GM19035 (cell line): ENCODE results near the gene HYAL3.
"Not testable (repeated sequence)": the region's sequence is repeated elsewhere in the genome, so short reads cannot be mapped to it uniquely, and the experiment has no call there.

Source experiments
- ATAC-seq: cut with Tn5 transposase; IDR thresholded peaks from one replicate; pipeline ENCODE4 v1.9.1; 2021; ENCODE audit not compliant: unreplicated experiment

Gene HYAL3

DNA sequence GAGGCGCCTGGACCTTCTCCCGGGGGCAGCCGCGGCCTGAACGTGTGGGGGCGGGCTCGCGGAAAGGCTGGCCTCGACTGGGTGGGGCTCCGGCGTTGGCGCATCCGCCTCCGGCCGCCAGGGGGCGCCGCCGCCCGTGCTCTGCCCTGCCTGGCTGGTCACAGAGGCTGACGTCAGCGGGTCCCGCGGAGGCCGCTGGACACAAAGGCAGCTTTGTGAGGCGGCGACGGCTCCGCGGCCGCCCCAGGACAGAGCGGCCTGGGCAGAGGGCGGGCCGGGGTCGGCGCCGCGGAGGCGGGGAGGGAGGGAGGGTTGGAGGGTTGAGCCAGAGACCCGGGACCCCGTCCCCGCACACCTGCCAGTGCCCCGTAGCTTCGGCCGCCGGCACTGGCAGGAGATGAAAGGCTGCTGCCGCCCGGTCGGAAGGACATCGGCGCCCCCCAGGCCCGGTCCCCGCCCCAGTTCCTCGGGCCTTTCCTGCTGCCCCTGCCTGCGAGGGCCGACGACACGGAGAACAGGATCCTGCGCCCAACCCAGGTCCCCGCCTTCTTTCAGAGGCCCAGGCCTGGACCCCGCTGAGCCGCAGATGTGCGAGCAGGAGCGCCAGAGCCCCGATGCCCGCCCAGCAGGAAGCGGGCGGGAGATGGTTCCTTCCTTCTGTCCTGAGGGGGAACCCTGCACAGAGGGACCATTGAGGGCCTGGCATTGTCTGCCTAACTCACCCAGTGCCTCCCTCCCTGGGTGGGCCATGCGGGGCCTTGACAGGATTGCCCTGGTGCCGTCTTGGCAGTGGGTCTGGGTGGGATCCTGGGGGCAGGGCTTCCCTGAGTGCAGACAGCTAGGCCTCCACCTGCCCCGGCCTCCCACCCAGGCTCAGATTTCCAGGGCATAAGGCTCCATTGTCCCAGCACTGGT, 38.9 kb downstream of the HYAL3 start:
- peak; percentile 73 for ATAC-seq

DNA sequence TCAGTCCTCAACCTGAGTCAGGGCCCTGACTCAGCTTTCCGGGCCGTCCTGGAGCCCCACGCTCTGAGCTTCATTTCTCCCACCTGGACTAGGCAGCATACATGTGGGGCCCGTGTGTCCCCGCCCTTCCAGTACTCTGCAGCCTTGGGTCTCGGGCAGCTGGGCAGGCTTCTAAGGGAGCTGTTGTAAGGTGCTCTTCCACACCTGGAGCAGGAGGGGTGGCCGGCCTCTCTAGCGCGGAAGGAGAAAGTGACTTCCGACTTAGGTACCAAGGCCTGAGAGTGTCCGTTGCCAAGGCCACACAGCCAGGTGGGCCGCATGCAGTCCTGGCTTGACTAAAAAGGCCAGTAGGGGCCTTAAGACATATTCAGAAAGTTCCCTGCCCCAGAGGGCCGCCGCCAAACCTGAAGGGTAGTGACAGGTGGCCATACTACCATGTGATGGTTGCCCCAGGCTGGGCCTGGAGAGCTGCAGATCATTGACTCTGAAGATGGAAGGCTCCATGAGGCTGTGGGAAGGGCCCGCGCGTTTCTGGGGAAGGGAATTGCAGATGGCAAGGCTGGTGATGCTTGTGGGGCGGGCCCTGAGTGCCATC, 39.7 kb downstream of the HYAL3 start:
- peak; percentile 17 for ATAC-seq

DNA sequence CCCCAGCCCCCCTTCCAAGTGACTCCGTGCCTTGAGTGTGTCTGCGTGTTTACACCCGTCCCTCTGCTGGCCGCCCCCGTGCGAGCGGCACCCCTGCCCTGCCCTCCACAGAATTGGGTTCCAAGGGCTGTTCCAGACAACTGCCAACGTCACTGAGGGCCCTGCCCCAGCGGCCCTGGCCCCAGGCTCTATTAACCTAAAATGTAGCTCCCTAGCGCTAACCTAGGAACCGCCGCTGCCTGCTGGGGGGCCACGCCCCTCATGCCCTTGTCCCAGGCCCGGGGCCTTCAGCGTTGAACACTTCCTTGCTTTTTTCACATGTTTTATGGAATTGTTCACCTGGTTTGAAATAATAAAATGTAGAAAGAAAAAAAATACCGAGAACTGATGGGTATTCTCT, 40.2 kb downstream of the HYAL3 start:
- ATAC-seq: no peak

DNA sequence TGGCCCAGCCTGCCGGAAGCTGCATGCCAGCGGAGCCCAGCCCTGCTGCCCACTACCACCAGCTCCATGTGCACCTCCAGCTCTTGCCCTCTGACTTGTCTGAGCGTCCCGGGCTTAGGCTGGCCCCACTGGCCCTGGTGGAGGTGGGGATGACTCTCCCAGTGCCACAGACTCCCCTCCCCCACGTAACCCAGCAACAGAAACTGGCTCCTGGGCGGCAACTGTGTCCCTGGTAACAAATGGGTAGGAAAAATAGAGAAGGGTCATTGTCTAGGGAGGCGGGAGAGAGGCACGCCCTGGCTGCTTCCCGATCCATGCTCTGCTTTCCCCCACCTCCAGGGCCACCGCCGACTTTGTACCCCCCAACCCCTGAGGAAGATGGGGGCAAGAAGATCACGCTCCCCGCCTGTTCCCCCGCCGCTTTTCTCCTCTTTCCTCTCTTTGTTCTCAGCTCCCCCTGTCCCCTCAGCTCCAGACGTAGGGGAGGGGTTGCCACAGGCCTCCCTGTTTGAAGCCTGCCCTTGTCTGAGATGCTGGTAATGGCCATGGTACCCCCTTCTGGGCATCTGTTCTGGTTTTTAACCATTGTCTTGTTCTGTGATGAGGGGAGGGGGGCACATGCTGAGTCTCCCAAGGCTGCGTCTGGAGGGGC, 41.0 kb downstream of the HYAL3 start:
- ATAC-seq: no peak

DNA sequence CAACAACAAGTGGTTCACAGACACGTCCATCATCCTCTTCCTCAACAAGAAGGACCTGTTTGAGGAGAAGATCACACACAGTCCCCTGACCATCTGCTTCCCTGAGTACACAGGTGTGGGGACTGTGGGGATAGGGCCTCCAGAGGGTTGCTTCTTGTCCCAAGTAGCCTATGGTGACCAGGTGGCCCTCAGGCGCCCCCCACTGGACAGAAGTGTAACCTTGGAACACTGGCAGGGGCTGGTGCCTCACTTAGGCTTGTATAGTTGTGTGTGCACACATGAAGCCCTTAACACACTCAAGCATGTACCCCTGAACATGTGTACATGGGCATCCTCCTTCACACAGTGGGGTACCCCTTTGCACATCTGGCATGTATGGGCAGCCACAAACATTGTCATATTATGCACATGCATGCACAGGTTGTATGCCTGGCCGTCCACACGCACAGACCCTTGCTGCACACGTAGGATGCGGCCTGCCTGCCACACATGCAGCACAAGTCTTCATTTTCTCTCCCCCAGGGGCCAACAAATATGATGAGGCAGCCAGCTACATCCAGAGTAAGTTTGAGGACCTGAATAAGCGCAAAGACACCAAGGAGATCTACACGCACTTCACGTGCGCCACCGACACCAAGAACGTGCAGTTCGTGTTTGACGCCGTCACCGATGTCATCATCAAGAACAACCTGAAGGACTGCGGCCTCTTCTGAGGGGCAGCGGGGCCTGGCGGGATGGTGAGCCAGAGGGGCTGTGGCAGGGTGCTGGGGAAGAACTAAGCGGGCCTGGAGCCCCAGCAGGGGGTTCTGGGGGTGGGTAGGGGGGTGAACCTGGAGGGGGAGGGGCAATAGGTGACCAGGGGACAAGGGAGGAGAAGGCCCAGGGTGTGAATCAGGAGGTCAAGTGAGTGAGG, 42.0 kb downstream of the HYAL3 start:
- ATAC-seq: no peak

DNA sequence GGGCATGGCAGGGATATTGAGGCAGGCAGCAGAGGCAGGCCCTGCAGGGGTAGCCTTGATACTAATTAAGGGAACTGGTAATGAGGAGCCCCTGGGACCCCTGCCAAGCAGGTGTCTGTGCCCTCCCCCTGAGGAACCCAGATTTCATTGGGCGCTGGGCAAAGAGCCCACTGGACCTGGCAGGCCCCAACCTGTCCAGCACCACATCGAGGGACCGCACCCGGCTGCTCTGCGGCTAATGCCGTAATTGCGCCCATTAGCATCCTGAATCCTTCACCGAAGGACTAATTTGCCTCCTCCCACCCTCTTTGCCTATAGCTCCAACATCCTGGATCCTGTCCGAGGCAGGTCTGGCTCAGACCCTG, 44.0 kb downstream of the HYAL3 start:
- no peak for ATAC-seq

DNA sequence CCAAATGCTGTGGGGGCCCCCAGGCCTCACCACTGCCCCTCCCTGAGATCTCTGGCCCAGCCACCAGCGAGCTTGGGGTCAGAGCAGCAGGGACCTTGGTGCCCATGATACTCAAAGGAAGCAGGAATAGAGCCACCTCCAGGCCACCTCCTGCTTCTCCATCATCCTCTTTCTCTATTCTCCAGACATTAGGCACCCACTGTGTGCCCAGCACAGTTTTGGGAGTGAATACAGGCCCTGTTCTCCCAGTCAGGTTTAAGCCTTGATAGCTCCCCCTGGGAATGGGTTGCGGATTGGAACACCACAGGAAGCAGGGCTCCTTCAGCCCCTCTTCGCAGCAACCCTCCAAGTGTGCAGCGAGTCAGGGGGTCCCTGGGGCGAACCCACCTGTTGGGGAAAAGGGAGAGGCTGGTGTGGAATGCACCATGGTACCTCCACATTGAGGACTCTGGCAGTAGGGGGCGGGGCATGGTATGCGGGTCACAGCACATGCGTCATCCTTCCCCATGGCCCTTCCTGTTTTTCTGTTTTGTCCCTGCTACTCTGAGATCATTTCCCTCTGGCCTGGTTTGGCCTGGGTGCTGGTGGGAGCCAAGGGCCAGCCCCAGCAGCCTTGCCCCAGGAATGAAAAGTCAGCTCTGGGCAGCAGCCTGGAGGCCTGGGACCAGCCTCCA, 44.5 kb downstream of the HYAL3 start:
- no peak for ATAC-seq

DNA sequence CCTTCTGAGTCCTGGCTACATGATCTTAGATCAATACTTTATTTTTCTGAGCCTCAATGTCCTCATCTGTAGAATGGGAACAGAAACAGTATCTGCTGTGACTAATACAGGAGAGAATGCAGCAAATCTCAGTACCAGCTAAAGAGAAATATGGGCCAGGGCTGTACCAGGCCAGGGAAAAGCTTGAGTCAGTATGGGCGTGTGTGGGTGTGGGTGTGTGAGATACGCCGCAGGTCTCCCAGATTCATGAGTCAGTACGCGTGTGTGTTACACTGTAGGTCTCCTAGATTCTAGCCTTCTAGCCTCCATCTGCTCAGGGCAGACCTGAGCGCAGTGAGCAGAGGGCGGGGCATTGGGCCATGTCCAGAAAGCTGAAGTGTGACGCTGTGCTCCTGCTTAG, 48.0 kb downstream of the HYAL3 start:
- ATAC-seq: no peak

DNA sequence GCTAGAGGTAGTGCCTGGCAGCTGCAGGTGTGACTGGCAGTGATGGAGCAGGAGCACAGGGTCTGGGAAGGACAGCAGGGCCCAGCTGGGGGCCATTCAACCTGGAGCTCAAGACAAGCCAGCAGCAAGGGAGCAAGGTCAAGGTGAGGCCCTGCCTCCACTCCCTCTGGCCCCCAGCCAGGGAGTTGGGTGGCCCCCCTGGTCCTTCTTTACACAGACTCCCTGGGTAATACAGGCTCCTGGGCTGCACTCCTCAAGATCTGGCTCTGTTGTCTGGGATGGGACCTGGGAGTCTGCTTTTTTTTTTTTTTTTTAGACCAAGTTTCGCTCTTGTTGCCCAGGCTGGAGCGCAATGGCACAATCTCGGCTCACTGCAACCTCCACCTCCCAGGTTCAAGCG, 48.7 kb downstream of the HYAL3 start:
- ATAC-seq: no peak

DNA sequence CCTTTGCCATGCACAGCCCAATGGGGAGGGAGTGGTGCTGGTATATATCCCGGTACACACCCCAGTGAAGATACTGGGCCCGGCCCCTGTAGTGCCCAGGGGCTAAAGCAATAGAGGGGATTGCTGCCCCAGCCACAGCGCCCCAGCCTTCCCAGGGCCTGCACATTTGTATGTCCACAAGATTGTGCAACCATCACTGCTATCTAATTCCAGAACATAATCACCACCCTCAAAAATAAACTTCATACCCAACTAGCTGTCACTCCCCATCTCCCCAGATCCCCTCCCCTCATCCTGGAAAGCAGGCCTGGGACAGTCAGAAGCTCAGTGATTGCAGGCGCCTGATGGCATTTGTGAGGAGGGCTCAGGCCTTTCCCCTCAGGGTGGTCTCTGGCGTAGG, 49.7 kb downstream of the HYAL3 start:
- ATAC-seq: no peak

DNA sequence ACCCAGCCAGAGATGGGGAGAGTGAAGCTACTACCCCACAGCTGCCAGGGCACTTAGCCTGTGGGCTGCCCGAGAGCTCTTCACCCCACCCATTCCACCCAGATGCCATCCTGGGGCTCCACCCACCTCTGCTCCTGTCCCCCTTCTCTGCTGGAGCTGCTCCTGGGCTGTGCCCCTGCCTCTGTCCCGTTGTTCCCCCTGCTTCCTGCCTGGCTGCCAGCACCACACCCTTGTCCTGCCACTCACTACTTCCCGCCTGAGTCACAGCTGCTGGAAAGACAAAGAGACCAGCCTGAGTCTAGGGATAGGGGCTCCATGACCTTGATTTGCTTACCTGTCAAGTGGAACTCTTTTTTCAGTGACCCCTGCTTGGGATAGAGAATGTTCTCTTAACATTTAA, 50.8 kb downstream of the HYAL3 start:
- ATAC-seq: no peak

DNA sequence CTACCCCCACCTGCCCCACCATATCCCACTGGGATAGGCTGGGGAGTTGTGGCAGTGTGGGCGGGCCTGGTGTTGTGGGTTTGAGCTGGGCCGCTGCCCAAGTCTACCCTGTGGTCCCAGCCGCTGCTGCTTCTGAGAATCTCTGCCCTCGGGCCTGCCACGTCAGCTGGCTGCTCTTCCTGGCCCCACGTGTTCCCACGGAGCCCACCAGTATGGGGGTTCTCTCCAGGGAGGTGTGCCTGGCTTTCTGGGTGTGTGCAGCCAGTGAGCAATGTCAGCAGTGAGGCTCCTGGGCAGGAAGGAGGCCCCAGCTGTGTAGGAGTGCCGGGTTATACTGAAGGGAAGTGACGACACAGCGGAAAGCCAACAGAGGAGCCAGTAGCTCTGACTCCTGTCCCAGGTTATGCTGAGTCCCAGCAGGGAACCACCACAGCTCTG, 52.7 kb downstream of the HYAL3 start:
- peak; percentile 36 for ATAC-seq

DNA sequence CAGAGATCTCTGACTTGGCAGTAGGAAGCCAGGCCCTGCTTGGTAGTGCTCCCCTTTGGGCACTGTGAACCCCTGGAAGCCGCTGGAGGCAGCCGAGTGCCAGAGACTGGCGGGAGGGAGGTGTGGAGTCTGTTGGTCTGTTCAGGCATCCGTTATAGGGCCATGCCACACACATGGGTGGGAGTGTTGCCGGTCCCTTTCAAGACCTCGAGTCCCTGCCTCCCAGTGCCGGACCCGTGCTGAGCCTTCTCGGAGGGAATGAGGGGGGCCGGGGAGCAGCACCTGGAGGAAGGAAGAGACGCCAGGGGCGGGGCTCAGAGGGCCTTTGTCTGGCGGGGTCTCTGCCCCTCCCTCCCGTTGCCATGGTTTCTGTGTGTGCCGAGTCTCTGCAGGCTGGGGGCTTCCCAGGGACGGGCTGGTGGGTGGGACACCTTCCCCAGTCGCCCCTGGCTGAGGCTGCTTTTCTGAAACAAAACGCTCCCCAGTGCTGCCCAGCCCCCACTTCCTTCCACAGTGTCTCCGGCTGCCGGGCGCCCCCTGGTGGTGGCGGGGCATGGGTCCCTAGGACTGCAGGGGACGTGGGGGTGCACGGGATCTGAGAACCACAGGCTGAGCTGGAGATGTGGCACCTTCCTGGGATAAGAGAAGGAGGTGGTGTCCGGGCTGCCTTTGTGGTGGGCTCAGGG, 53.2 kb downstream of the HYAL3 start:
- ATAC-seq: peak; percentile 73

DNA sequence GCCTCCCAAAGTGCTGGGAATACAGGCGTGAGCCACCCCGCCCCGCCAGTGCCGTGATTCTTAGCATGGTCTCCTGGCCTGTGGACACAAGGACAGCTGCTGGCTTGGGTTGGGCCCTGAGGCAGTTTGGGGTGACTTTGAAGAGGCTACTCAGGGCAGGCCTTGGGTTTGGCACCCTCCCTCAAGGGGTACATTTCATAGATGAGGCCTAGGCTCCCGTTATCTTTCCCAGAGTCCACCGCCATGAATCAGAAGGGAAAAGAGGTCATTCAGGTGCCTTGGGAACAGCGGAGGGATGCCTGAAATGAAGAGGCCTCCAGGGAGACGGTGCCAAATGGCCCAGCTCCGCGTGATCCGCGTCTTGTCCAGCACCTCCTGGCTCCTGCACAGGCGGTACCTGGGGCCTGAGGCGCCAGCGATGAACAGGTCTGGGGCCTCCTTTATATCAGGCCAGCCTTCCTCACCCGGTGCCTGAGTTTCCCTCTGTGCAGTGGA, 53.9 kb downstream of the HYAL3 start:
- ATAC-seq: no peak

DNA sequence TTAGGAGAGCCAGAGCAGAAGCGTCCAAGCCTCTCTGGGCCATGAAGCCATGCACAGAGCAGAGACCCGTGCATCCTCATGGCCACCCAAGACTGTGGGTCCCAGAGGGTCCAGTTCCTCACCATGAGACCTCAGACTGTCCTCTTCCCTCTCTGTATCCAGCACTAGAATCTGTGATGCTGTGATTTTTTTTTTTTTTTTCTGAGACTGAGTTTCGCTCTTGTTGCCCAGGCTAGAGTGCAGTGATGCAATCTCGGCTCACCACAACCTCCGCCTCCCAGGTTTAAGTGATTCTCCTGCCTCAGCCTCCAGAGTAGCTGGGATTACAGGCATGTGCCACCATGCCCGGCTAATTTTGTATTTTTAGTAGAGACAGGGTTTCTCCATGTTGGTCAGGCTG, 54.4 kb downstream of the HYAL3 start:
- not testable (repeated sequence) for ATAC-seq

DNA sequence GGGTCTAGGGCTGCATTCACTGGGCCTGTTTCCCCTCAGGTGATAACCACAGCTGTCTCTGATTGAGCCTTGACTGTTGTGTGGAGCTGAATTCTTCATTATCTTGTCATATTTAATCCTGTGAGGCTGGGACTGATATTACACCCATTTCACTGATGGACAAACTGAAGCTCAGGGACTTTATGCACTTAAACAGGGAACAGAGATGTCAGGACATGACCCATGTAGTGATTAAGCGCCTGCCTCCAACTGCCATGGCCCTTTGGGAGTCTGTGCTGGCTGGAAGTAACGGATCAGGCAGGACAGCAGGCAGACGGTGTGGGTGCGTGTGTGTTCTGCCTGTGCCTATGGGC, 55.7 kb downstream of the HYAL3 start:
- ATAC-seq: no peak

DNA sequence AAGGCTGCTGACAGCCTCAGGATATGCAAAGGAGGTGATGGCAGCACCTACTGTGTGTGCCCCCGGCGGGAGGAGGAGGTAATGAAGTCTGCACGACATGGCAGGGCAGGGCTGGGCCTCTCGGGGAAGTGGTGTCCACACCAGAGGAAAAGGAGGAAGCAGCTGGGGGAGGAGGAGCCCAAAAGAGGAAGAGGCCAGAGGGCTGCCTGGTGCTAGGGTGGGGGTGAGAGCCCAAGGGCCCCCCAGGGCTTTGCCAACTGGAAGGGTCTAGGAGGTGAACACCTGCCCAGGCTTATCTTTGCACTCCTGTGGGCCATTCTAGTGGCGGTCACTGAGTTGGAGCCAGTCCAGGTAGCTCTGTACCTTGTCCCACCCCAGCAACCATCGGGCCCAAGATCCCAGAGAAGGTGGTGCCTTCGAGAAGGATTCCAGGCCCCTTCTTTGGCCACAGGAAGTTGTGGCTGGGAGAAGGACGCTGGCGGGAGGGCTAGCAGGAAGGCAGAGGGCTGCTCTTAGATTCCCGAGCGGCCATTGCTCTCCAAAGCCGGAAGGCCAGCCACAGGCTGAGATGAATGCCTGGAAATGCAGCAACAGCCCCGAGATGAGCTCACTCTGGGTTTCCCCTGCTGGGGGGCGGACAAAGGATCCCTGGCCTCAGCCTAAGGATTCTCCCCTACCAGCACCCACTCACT, 56.2 kb downstream of the HYAL3 start:
- no peak for ATAC-seq
